HepG2 (cell line): ENCODE data around the gene AARS1.

ENCODE experiments used
- NKX3-1 ChIP-seq: sonication (generic); formaldehyde crosslinking; IDR thresholded peaks from 2 replicates; pipeline ENCODE4 v1.5.0; 2020; ENCODE audit warnings: missing genetic modification reagents
- ZNF143 ChIP-seq: sonication (generic); formaldehyde crosslinking; IDR thresholded peaks from 2 replicates; pipeline ENCODE4 v1.4.0; 2020; ENCODE audit warnings: missing genetic modification reagents

- TF ChIP-seq NKX3-1: no peak
- no peak for TF ChIP-seq ZNF143
These were observed 33.7 kb downstream of the AARS1 start for GRCh38 chr16:70255574-70255973.
